Stromal cell of bone marrow (primary cell): ENCODE data around the gene HIVEP3.

Experiments used
- DNase-seq: peaks from one replicate; pipeline ENCODE4 v3.0.0-alpha.2; 2012; ENCODE audit warnings: low read depth

The HIVEP3 gene

GRCh38 chr1:41481109-41481775, 437.5 kb downstream of the HIVEP3 start:
- no peak for DNase-seq

DNA sequence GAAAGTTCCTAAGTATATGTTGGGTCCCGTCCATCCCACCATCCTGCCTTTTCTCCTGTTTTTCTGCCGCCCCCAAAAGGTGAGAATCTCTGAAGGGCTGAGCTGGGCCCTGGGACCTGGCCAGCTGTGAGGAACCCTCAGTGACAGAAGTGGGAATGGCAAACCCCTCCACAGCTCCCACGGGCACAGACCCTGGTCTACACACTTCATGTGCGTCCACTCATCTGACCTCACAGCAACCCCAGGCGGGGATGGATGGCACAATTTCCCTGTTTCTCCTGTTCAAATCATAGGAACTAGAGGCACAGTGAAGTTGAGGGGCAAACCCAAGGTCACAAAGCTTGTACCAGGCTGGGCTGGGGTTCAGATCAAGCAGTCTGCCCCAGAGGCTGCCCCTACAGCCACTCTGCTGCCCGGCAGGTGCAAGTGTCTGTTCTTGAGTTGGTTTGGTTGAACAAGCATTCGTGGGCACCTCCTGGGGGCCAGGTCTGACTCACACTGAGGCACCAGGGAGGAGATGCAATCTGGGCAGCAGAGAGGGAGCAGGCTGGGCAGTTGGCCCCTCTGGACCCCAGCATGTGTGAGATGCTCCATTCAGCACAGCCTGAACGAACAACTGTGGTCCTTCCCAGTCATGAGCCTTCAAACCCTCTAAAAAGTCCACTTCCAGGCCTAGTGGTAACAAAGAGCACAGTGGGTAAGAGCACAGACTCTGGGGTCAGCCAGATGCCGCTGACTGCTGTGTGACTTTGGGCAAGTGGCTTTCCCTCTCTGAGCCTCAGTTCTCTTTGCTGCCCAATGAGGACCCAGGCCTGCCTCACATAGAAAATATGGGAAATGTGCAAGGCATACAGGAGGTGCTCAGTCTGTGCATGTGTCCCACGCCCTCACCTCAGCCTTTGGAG, 438.3 kb downstream of the HIVEP3 start:
- DNase-seq: no peak

- no peak for DNase-seq
Observed at GRCh38 chr1:41479808-41480160, 438.9 kb downstream of the HIVEP3 start.

GRCh38 chr1:41479000-41479807, 439.5 kb downstream of the HIVEP3 start:
- no peak for DNase-seq

- no peak for DNase-seq
Observed at GRCh38 chr1:41478118-41478748, 440.5 kb downstream of the HIVEP3 start.

- no peak for DNase-seq
Observed at GRCh38 chr1:41476807-41477361, 441.8 kb downstream of the HIVEP3 start.

DNA sequence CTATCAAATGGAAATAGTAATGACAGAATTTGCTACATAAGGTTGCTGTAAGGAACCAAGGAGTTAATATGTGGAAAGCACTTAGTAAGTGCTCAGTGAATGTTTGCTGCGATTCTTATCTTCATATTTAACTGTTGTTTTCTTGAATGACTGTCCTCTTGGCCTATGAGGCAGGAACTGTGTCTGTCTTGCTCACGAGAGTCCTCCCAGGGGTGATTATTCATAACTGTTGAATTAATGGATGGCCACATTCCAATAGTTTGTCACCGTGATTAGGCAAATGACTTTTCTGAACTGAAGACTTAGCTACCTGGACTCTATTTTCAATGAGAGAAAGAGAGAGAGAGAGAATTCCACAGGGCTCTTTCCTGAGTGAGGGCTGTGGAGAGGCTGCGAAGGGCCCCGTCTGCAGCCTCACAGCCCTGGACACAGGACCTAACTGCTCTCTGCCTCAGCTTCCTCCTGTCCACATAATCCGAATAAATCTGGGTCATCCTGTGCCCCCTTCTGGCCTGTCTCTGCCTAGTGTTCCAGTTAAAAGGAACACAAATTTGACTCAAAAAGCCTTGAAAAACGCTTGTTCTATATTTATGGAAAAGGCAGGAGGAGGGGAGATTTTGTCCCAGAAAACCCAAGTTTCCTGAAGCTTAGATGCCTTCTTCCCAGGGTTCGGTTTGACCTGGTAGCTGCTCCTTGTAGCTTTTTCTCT, 442.7 kb downstream of the HIVEP3 start:
- no peak for DNase-seq

GRCh38 chr1:41475346-41475745, 443.4 kb downstream of the HIVEP3 start:
- no peak for DNase-seq

DNA sequence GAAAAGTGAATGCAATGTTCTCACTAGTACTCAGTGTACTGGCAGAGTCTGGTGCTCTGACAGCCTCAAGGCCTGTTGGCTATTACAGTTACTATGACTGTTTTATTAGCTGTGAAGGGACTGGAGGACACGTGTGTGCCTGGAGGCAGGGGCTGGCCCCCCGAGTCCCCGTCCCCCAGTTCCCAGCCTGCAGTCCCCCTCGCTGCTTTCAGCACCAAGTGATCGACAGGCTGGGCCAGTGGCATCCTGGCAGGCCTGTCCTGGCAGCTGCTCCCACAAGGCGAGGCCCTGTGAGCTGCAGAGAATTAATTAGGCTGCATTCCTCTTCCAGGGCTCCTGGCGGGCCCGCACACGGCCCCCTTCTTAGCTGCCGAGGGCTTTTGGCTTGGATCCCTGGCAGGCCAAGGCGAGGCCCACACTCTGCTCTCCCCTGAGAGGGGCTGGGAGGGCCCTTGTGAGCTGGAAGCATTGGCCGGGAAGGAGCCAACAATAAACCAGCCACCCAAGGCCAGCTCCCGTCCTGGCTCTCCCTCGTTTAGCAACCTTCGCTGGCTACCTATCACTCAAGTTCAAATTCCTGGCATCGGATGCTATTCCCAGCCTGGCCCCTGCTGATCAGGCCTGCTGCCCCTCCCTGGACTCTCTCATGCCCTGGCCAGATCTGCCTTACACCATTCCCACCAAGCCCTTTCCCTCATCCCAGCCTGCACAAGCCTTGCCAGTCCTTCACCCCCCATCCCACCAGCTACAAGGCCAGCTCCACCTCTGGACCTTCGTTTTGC, 444.0 kb downstream of the HIVEP3 start:
- DNase-seq: no peak

- no peak for DNase-seq
Observed at GRCh38 chr1:41473738-41474362, 444.9 kb downstream of the HIVEP3 start.

DNA sequence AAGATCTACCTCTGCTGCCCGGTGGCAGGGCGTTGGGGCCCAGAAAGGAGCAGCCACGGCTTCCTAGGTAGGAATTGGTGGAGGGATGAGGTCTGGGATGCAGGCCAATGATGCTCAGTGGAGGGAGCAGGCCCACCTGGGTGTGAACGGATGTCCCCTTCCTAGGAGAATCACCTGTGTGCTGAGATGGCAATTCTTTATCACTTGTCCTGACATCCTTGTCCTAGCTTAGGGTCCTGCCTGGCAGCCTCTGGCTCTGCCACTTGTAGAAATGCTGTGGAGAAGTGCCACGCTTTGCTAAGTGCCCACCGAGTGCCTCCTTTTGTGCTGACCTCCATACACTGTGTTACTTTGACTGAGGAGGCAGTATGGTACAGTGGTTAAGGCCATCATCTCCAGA, 447.1 kb downstream of the HIVEP3 start:
- DNase-seq: no peak

GRCh38 chr1:41469706-41470105, 449.0 kb downstream of the HIVEP3 start:
- no peak for DNase-seq

- no peak for DNase-seq
Observed at GRCh38 chr1:41468122-41468762, 450.5 kb downstream of the HIVEP3 start.

- no peak for DNase-seq
Observed at GRCh38 chr1:41467673-41468072, 451.0 kb downstream of the HIVEP3 start.

DNA sequence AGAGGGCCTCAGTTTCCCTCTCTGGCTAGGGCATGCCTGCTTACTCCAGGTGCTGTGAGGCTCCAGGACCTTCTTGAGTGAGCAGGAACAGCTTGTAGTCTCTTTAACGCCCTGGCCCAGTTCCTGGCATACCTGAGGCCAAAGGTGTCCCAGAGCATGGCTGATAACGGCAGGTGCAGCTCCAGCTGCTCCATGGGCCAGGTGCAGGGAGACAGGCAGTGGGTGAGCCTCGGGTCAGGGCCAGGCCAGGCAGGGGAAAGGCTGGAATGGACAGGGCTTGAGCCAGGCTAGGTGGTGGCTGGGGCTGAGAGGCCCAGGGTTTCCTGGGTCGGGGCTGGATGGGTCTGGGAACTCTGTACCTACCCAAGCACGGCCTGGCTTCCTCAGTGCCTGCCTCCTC, 452.6 kb downstream of the HIVEP3 start:
- no peak for DNase-seq

GRCh38 chr1:41465741-41466140, 453.0 kb downstream of the HIVEP3 start:
- DNase-seq: no peak

- no peak for DNase-seq
Observed at GRCh38 chr1:41464885-41465284, 453.8 kb downstream of the HIVEP3 start.

GRCh38 chr1:41463516-41463915, 455.2 kb downstream of the HIVEP3 start:
- no peak for DNase-seq

GRCh38 chr1:41462680-41463004, 456.1 kb downstream of the HIVEP3 start:
- no peak for DNase-seq
